HepG2 (cell line): ENCODE data around the gene MBIP. TPM values are rescaled to one million over a fixed set of nuclear protein-coding genes. Genes with fewer than 3 reads are reported as not detected.

Source experiments
- AHDC1 ChIP-seq: sonication (generic); formaldehyde crosslinking; IDR thresholded peaks from 2 replicates; pipeline ENCODE4 v1.5.1; 2020; ENCODE audit warnings: mild to moderate bottlenecking, missing genetic modification reagents, borderline replicate concordance
- CREM ChIP-seq, 2 experiments: sonication (generic) in 1 of 2; formaldehyde crosslinking in 1 of 2; IDR thresholded peaks; 2 replicates each; pipeline versions ENCODE4 v1.4.0 to v1.6.1; 2016 to 2020; ENCODE audit warnings: antibody characterized with exemption in 1 of 2, mild to moderate bottlenecking in 1 of 2, missing genetic modification reagents in 1 of 2
- DDIT3 ChIP-seq: sonication (generic); formaldehyde crosslinking; IDR thresholded peaks from 2 replicates; pipeline ENCODE4 v1.4.0; 2020; ENCODE audit warnings: mild to moderate bottlenecking, missing genetic modification reagents
- FOSL1 ChIP-seq: sonication (generic); formaldehyde crosslinking; IDR thresholded peaks from 2 replicates; pipeline ENCODE4 v1.9.0; 2021; ENCODE audit warnings: missing genetic modification reagents, borderline replicate concordance
- GLI4 ChIP-seq: sonication (generic); formaldehyde crosslinking; IDR thresholded peaks from 2 replicates; pipeline ENCODE4 v1.5.1; 2020; ENCODE audit warnings: missing genetic modification reagents, mild to moderate bottlenecking, moderate library complexity, borderline replicate concordance
- HDAC6 ChIP-seq: fragments of 200-600 bp; sonication (generic); IDR thresholded peaks from 2 replicates; pipeline ENCODE4 v1.7.0; 2017; ENCODE audit warnings: mild to moderate bottlenecking, antibody characterized with exemption, low read length, low read depth
- MYC ChIP-seq: sonication (generic); formaldehyde crosslinking; IDR thresholded peaks from 2 replicates; pipeline ENCODE4 v1.9.0; 2021; ENCODE audit warnings: missing genetic modification reagents, borderline replicate concordance
- REPIN1 ChIP-seq: sonication (generic); formaldehyde crosslinking; IDR thresholded peaks from 2 replicates; pipeline ENCODE4 v1.8.0; 2022; ENCODE audit warnings: missing genetic modification reagents, low read depth, mild to moderate bottlenecking, borderline replicate concordance
- RERE ChIP-seq: IDR thresholded peaks from 2 replicates; pipeline ENCODE4 v1.6.1; 2016; ENCODE audit warnings: low read depth, missing genetic modification reagents, missing compliant biosample characterization
- ZMAT3 ChIP-seq: sonication (generic); formaldehyde crosslinking; conservative IDR thresholded peaks from 2 replicates; pipeline ENCODE4 v1.7.0; 2021; ENCODE audit warnings: missing genetic modification reagents
- ZNF331 ChIP-seq: sonication (generic); formaldehyde crosslinking; IDR thresholded peaks from 2 replicates; pipeline ENCODE4 v1.4.0; 2020; ENCODE audit warnings: missing genetic modification reagents
- ZNF549 ChIP-seq: sonication (generic); formaldehyde crosslinking; IDR thresholded peaks from 2 replicates; pipeline ENCODE4 v1.5.0; 2020; ENCODE audit warnings: missing genetic modification reagents
- ZNF704 ChIP-seq: sonication (generic); formaldehyde crosslinking; IDR thresholded peaks from 2 replicates; pipeline ENCODE4 v1.8.1; 2023; ENCODE audit warnings: mild to moderate bottlenecking, inconsistent platforms, moderate library complexity, missing genetic modification reagents, borderline replicate concordance
- ZSCAN30 ChIP-seq: sonication (generic); formaldehyde crosslinking; IDR thresholded peaks from 2 replicates; pipeline ENCODE4 v1.5.0; 2020; ENCODE audit warnings: mild to moderate bottlenecking, missing genetic modification reagents
- polyA plus RNA-seq, 8 experiments: library from polyadenylated mRNA; depleted of rRNA in 3 of 8; stranded (reverse) in 7 of 8; unstranded in 1 of 8; fragments of >200 nt; fragmentation: Illumina TruSeq in 4 of 8; extraction: Trizol in 4 of 8; gene quantifications; 2 replicates each; pipeline versions ENCODE4 v1.2.1 to v1.2.3, GENCODE V29; 2011 to 2016; ENCODE audit warnings: low read depth in 4 of 8, missing spikeins in 1 of 8, mixed read lengths in 1 of 8; ENCODE audit not compliant: insufficient read depth in 1 of 8
- total RNA-seq, 5 experiments: library from RNA; depleted of rRNA; stranded (reverse); fragments of >200 nt; fragmentation: Illumina TruSeq; extraction: Trizol; gene quantifications; 2 replicates each; pipeline ENCODE4 v1.2.3, GENCODE V29; 2016; ENCODE audit warnings: low read depth in 1 of 5

The MBIP gene
- total and polyA plus RNA-seq, 2 of the 13 experiments (the other 11 are each of a cell fraction or from before 2014, with no cell fraction given), result 48.1 to 48.6 TPM

GRCh38 chr14:36320897-36321381, 502 bp upstream of the MBIP start (continued):
- TF ChIP-seq AHDC1 (CRISPR knock-in tag) (no peak), ZNF331 (CRISPR knock-in tag) (no peak), FOSL1 (CRISPR knock-in tag) (no peak), ZNF549 (CRISPR knock-in tag) (0 out of 2 replicates have a peak, but pooled peaks have one; percentile 19), DDIT3 (no peak), REPIN1 (no peak), ZMAT3 (CRISPR knock-in tag) (no peak), GLI4 (CRISPR knock-in tag) (no peak), HDAC6 (no peak), ZNF704 (CRISPR knock-in tag) (no peak), CREM (IDR thresholded peaks at IDR 0.05) (no peak), CREM (CRISPR knock-in tag; IDR thresholded peaks at IDR 0.05) (no peak), MYC (no peak), ZSCAN30 (CRISPR knock-in tag) (no peak), RERE (no peak)
